K562 (cell line): ENCODE measurements around the gene SHLD2. TPM values are rescaled to one million over a fixed set of nuclear protein-coding genes. Genes with fewer than 3 reads are reported as not detected.

ENCODE experiments used
- CBX5 ChIP-seq: IDR thresholded peaks from 2 replicates; pipeline ENCODE4 v1.6.1; 2014; ENCODE audit warnings: low read depth, borderline replicate concordance
- CC2D1A ChIP-seq: fragments of 450-650 bp; IDR thresholded peaks from 2 replicates; pipeline ENCODE4 v1.6.1; 2017; ENCODE audit warnings: mild to moderate bottlenecking
- ETV5 ChIP-seq: sonication (generic); formaldehyde crosslinking; IDR thresholded peaks from 2 replicates; pipeline ENCODE4 v1.4.0; 2020; ENCODE audit warnings: low read depth, mild to moderate bottlenecking, missing genetic modification reagents
- EWSR1 ChIP-seq: fragments of 450-650 bp; IDR thresholded peaks from 2 replicates; pipeline ENCODE4 v1.6.1; 2018; ENCODE audit warnings: borderline replicate concordance, mild to moderate bottlenecking, low read depth, moderate library complexity; ENCODE audit not compliant: partially characterized antibody
- GTF2A2 ChIP-seq: IDR thresholded peaks from 2 replicates; pipeline ENCODE4 v1.6.1; 2016; ENCODE audit warnings: mild to moderate bottlenecking, missing genetic modification characterization, missing compliant biosample characterization
- HCFC1 ChIP-seq: IDR thresholded peaks from 2 replicates; pipeline ENCODE4 v1.6.1; 2012; ENCODE audit warnings: low read depth, low read length, improper control_type of control experiment
- HMGN3 ChIP-seq: IDR thresholded peaks from 2 replicates; pipeline ENCODE4 v1.6.1; 2011; ENCODE audit warnings: borderline replicate concordance, low read depth, mild to moderate bottlenecking, mixed read lengths, low read length; ENCODE audit not compliant: insufficient read length; ENCODE audit errors: extremely low read depth
- HNRNPL ChIP-seq: fragments of 200-400 bp; formaldehyde crosslinking; IDR thresholded peaks from 2 replicates; pipeline ENCODE4 v1.6.1; 2017; ENCODE audit warnings: low read depth, mild to moderate bottlenecking, low read length
- ILF3 ChIP-seq: fragments of 450-650 bp; IDR thresholded peaks from 2 replicates; pipeline ENCODE4 v1.6.1; 2018; ENCODE audit warnings: antibody characterized with exemption, mild to moderate bottlenecking, moderate library complexity, borderline replicate concordance
- NELFE ChIP-seq: IDR thresholded peaks from 2 replicates; pipeline ENCODE4 v1.6.1; 2011; ENCODE audit warnings: mild to moderate bottlenecking; ENCODE audit not compliant: insufficient read depth, insufficient read length
- NFRKB ChIP-seq: fragments of 450-650 bp; IDR thresholded peaks from 2 replicates; pipeline ENCODE4 v1.6.1; 2016; ENCODE audit warnings: low read depth
- NFXL1 ChIP-seq: fragments of 450-650 bp; formaldehyde crosslinking; IDR thresholded peaks from 2 replicates; pipeline ENCODE4 v1.4.0; 2021; ENCODE audit warnings: mild to moderate bottlenecking
- REST ChIP-seq, 2 experiments: fragments of 450-650 bp; formaldehyde crosslinking in 1 of 2; IDR thresholded peaks; 2 replicates each; pipeline versions ENCODE4 v1.4.0 to v1.6.1; 2014 to 2020; ENCODE audit warnings: mild to moderate bottlenecking in 2 of 2, borderline replicate concordance in 1 of 2, low read depth in 1 of 2
- RNF219 ChIP-seq: fragments of 250-450 bp; sonication (Bioruptor Pico); IDR thresholded peaks from 2 replicates; pipeline ENCODE4 v1.5.0; 2022; ENCODE audit warnings: mild to moderate bottlenecking
- SAFB ChIP-seq: fragments of 200-400 bp; formaldehyde crosslinking; IDR thresholded peaks from 2 replicates; pipeline ENCODE4 v1.6.1; 2017; ENCODE audit warnings: low read depth, low read length, borderline replicate concordance
- ZNF511 ChIP-seq: sonication (generic); formaldehyde crosslinking; IDR thresholded peaks from 2 replicates; pipeline ENCODE4 v1.8.0; 2022; ENCODE audit warnings: mild to moderate bottlenecking, missing genetic modification reagents
- ZNF717 ChIP-seq: fragments of 250-450 bp; sonication (Bioruptor Pico); IDR thresholded peaks from 2 replicates; pipeline ENCODE4 v1.5.0; 2021
- polyA plus RNA-seq, 8 experiments: library from polyadenylated mRNA; depleted of rRNA in 4 of 8; stranded (reverse) in 5 of 8; unstranded in 3 of 8; fragments of >200 nt; fragmentation: Nextera tagmentation in 2 of 8; fragmentation: Illumina TruSeq in 1 of 8; extraction: Ambion mirVana in 2 of 8; extraction: Trizol in 1 of 8; gene quantifications; 2 replicates each; pipeline versions ENCODE4 v1.2.1 to v1.2.3, GENCODE V29; 2011 to 2014; ENCODE audit warnings: inconsistent platforms in 1 of 8, missing spikeins in 1 of 8
- total RNA-seq, 7 experiments: library from RNA; depleted of rRNA in 6 of 7; stranded (reverse); fragments of >200 nt in 6 of 7; fragmentation: Illumina TruSeq in 2 of 7; extraction: Trizol in 2 of 7; gene quantifications; 2 replicates each; pipeline versions ENCODE4 v1.2.1 to v1.2.3, GENCODE V29; 2011 to 2021; ENCODE audit warnings: low replicate concordance in 1 of 7

Gene SHLD2
- total and polyA plus RNA-seq, 9 of the 15 experiments (the other 6 are each of a cell fraction or from before 2014, with no cell fraction given): 21.6 to 51.2 (median 39.4) TPM

- TF ChIP-seq REST (IDR thresholded peaks at IDR 0.05; ENCODE audit: borderline replicate concordance) (no peak), REST (CRISPR knock-in tag; IDR thresholded peaks at IDR 0.05; ENCODE audit: low read depth) (no peak), RNF219 (CRISPR knock-in tag) (no peak), NFRKB (no peak), NFXL1 (no peak), HCFC1 (0 out of 2 replicates have a peak, but pooled peaks have one; percentile 22), CBX5 (no peak), SAFB (no peak), ZNF717 (CRISPR knock-in tag) (no peak), CC2D1A (no peak), HNRNPL (no peak), ETV5 (CRISPR knock-in tag) (no peak), ZNF511 (CRISPR knock-in tag) (no peak), ILF3 (no peak), EWSR1 (no peak), GTF2A2 (tag) (no peak), HMGN3 (peak; percentile 25), NELFE (no peak)
These were observed at the start of gene SHLD2, which contains the start of gene GLUD1 (continued) for GRCh38 chr10:87094373-87095235.
